Endothelial cell of umbilical vein (primary cell): ENCODE measurements around the gene ATP8A2.

Experiments
- EZH2 ChIP-seq: IDR thresholded peaks from 2 replicates; pipeline ENCODE4 v1.6.1; 2012; ENCODE audit warnings: borderline replicate concordance, low read depth, mild to moderate bottlenecking, moderate library complexity, low read length, inconsistent platforms; ENCODE audit not compliant: severe bottlenecking
- FOS ChIP-seq: IDR thresholded peaks from 2 replicates; pipeline ENCODE4 v1.6.1; 2011; ENCODE audit warnings: mild to moderate bottlenecking, low read length, moderate library complexity, borderline replicate concordance; ENCODE audit not compliant: insufficient read depth
- JUN ChIP-seq: IDR thresholded peaks from 2 replicates; pipeline ENCODE4 v1.6.1; 2011; ENCODE audit warnings: borderline replicate concordance, low read depth; ENCODE audit not compliant: insufficient read length, insufficient read depth
- MYC ChIP-seq: IDR thresholded peaks from one replicate; pipeline ENCODE4 v1.6.1; 2011; ENCODE audit warnings: mild to moderate bottlenecking, low read depth, low read length
- POLR2A ChIP-seq: IDR thresholded peaks from 2 replicates; pipeline ENCODE4 v1.6.1; 2012; ENCODE audit warnings: low read depth, mild to moderate bottlenecking, control low read depth, low read length
- POLR2AphosphoS5 ChIP-seq: IDR thresholded peaks from 2 replicates; pipeline ENCODE4 v1.6.1; 2012; ENCODE audit warnings: low read depth, mild to moderate bottlenecking, control low read depth, low read length, moderate library complexity; ENCODE audit not compliant: insufficient read depth
- TF ChIP-seq, protein P1 (sequence below): IDR thresholded peaks from 2 replicates; pipeline ENCODE4 v1.6.1; 2011; ENCODE audit not compliant: insufficient read depth, insufficient read length
- TF ChIP-seq, protein P2 (sequence below), 2 donors: IDR thresholded peaks; 1 replicate in 1 of 2; 2 replicates in 1 of 2; pipeline ENCODE4 v1.5.1; 2011; ENCODE audit warnings: low read length in 2 of 2, mild to moderate bottlenecking in 2 of 2, moderate library complexity in 2 of 2, control low read depth in 1 of 2, inconsistent platforms in 1 of 2, low read depth in 1 of 2; ENCODE audit not compliant: insufficient read depth in 1 of 2; ENCODE audit errors: extremely low read depth in 1 of 2

DNA sequence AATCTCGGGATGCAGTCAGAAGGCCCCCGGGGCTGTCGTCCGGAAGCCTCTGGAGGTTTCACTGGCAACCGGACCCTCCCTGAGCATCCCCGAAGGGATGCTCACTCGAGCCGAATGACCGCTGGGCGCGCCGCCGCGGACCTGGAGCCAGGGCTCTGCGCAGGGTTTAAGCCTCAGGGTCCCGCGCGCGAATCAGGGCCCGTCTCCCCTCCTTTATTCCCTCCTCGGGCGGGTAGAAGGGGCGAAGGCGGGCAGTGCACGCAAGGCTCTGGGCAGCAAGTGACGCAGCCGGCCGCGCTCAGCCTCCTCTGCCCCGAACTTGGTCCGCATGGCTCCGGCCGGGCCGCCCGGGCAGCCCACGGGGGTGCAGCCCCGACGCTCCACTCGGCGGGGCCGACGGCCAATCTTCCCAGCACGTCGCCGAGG, 679.5 kb downstream of the ATP8A2 start:
- no peak for TF ChIP-seq EZH2
- TF ChIP-seq, protein P1, sequence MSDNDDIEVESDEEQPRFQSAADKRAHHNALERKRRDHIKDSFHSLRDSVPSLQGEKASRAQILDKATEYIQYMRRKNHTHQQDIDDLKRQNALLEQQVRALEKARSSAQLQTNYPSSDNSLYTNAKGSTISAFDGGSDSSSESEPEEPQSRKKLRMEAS: no peak
- no peak for TF ChIP-seq POLR2AphosphoS5
- TF ChIP-seq, protein P2, sequence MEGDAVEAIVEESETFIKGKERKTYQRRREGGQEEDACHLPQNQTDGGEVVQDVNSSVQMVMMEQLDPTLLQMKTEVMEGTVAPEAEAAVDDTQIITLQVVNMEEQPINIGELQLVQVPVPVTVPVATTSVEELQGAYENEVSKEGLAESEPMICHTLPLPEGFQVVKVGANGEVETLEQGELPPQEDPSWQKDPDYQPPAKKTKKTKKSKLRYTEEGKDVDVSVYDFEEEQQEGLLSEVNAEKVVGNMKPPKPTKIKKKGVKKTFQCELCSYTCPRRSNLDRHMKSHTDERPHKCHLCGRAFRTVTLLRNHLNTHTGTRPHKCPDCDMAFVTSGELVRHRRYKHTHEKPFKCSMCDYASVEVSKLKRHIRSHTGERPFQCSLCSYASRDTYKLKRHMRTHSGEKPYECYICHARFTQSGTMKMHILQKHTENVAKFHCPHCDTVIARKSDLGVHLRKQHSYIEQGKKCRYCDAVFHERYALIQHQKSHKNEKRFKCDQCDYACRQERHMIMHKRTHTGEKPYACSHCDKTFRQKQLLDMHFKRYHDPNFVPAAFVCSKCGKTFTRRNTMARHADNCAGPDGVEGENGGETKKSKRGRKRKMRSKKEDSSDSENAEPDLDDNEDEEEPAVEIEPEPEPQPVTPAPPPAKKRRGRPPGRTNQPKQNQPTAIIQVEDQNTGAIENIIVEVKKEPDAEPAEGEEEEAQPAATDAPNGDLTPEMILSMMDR (IDR thresholded peaks at IDR 0.05; ENCODE audit: extremely low read depth in 1 of 2, insufficient read depth in 1 of 2, low read depth in 1 of 2, low read length in 2 of 2): no peak
- TF ChIP-seq FOS: no peak
- no peak for TF ChIP-seq POLR2A
- no peak for TF ChIP-seq JUN
- no peak for TF ChIP-seq MYC
